H7 (cell line): ENCODE measurements around the gene NAV2. TPM values are rescaled to one million over a fixed set of nuclear protein-coding genes. Genes with fewer than 3 reads are reported as not detected.

ENCODE experiments used
- DNase-seq: peaks from one replicate; pipeline ENCODE4 v3.0.0; 2012
- H3K27me3 ChIP-seq: 2 replicates; pipeline ENCODE4 v1.6.0; 2011; ENCODE audit warnings: mild to moderate bottlenecking, low read length; ENCODE audit not compliant: control insufficient read depth, insufficient read depth
- H3K36me3 ChIP-seq: replicated peaks from 2 replicates; pipeline ENCODE4 v1.5.1; 2011; ENCODE audit warnings: low read length; ENCODE audit not compliant: control insufficient read depth, insufficient read depth
- H3K4me3 ChIP-seq: 2 replicates; pipeline ENCODE4 v1.5.1; 2011; ENCODE audit warnings: low read depth, mild to moderate bottlenecking, control low read depth, low read length, moderate library complexity; ENCODE audit not compliant: insufficient read depth
- total RNA-seq: library from RNA; depleted of rRNA; stranded (reverse); fragments of >200 nt; shearing (Covaris generic); gene quantifications from 2 replicates; pipeline ENCODE4 v1.2.3, GENCODE V29; 2014

The NAV2 gene
- total RNA-seq, 1 experiment from 2014 or later = 11.1 TPM

DNA sequence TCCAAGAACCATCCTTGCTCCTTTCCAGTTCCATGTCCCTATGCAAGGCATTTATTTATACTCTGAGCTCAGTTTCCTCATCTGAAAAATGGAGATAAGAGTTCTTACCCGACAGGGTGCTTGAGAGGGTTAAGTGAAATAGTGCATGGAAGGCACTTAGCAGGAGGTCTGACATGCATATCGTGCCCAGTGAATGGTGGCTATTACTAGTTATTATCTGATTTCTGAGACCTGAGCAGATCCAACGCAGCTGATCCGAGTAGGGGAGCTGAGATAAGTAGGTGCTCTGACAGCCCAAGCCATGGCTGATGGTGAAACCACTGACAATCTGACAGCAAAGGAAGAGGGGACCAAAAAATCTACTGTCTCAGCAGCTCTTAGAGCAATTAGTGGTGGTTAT is 24.9 kb downstream of the NAV2 start:
- no peak overlapping the region for H3K4me3 ChIP-seq
- DNase-seq = no peak
- no peaks in the 10 kb centered on the region for H3K27me3 ChIP-seq
- H3K36me3 ChIP-seq = no peaks in the 10 kb centered on the region

DNA sequence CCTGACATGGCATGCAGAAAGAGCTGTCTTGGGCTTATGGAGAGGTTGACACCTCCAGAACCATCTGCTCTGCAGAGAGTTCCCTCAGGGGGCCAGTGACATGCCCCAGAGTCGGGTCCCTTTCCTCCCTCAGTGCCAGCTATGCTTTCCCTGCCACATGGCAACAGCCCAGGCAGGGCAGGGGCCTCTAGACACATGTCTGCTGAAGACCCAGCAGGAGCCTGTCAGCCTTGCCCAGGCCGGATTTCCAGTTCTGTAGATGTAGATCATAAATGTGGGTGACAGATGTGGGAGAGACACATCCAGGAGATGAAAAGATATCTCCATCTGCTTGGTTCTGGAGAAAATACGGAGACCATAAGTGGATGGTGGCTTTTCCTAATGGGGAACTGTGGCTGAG is 25.5 kb downstream of the NAV2 start:
- H3K4me3 ChIP-seq = no peak overlapping the region
- H3K27me3 ChIP-seq = no peaks in the 10 kb centered on the region
- no peaks in the 10 kb centered on the region for H3K36me3 ChIP-seq
- DNase-seq = no peak

DNA sequence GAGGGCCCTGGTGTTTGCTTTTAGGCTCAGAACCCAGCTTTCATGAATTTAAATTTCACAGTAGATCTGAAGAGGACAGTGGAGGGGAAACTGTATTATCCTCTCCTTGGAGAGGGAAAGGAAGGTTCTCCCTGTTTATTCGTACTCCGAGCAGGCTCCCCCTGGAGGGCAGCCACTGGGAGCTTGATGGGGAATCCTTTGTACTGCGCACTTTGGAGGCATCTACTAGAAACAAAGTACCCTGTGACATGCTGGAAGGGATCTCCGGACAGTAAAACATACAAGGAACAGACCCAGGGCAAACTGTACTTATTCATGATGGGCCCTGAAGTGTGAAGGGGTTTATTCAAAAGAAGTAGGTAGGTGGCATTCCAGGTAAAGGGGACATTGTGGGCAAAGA is 27.2 kb downstream of the NAV2 start:
- H3K27me3 ChIP-seq = no peaks in the 10 kb centered on the region
- no peak overlapping the region for H3K4me3 ChIP-seq
- DNase-seq = peak; percentile 52
- no peaks in the 10 kb centered on the region for H3K36me3 ChIP-seq

DNA sequence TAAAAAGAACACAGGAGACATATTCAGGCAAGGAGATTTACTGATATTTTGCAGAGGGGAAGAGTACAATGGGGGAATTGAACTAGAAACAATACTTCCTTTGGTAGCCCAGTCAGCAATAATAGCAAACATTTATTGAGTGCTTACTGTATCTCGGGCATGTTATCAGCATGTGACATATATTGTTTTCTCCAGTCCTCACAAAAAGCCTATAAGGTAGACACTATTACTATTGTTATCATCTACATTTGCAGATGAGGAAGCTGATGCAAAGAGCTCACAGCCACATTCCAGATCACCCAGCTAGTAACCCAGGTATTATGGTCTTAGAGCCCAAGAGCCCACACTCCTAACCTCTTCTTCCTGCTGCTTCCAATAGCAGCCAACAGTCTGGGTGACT is 27.9 kb downstream of the NAV2 start:
- Histone ChIP-seq H3K27me3 (no peaks in the 10 kb centered on the region), H3K4me3 (no peak overlapping the region), H3K36me3 (no peaks in the 10 kb centered on the region)
- no peak for DNase-seq

DNA sequence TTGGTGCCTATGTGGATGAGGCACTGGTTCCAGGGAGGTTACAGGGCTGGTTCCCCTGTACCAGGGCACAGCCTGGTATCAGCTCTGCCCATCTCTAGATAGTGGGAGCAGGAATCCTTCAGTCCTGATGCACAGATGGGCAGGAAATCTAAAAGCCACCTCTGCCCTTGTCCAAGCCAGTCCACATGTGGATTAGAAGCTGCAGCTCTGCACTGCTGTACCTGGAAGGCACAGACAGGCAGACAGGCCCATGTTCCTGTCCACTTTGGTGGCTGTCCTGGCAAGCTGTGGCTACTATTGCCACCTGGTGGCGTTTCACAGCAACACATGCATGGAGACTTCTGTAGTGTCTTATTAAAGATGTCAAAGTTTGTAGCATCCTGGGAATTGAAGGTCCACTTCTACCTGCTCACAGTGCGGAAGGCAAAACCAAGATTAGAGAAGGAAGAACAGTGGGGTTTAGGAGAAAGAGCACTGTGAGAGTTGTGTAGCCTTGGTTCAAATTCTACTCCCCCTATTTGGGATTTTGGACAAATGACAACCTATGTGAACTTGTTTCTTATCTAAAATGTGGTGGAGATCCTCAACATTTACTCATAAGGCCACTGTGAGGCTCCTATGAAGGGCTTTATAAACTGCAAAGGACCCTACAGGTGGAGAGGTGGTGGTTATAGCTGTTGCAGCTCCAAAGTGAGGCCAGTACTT is 30.1 kb downstream of the NAV2 start:
- Histone ChIP-seq H3K4me3 (no peak overlapping the region), H3K36me3 (no peaks in the 10 kb centered on the region), H3K27me3 (no peaks in the 10 kb centered on the region)
- DNase-seq = peak; percentile 54

DNA sequence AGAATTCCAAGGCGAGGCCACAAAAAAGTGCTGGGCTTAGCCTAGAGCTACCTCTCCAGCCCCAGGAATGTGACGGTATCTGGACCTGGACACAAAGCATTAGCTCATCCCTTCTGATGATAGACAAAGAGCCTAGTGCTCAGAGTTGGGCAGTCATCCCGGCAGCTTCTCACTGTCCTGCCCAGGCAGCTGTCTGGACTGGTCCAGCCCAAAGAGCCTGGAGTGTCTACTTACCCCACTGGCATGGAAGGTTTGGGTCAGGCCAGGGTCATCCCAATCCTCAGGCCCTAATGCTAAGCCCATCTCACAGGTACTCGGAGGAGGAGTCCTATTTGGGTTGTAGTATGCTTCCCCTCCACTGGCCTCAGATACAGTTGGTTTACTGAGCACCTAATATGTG is 31.0 kb downstream of the NAV2 start:
- no peak for DNase-seq
- Histone ChIP-seq H3K4me3 (no peak overlapping the region), H3K27me3 (no peaks in the 10 kb centered on the region), H3K36me3 (no peaks in the 10 kb centered on the region)

DNA sequence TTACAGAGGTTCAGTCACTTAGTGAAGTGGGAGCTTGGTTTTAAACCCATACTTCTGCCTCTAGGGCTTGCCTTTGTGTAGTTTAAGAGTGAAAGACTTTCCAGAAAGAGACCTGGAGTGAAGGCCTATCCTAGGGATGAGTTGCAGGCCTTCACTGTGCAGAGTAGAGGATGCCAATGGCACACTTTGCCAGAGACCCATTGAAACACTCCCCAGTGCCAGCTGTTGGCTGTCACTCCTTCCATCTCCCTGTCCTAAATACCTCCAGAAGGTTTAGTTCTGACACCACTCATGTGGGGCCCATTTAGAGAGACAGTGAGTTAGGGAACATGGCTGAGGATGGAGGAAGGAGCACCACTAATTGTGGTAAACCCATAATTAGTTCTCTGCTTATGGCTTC is 31.5 kb downstream of the NAV2 start:
- DNase-seq = no peak
- Histone ChIP-seq H3K27me3 (no peaks in the 10 kb centered on the region), H3K36me3 (no peaks in the 10 kb centered on the region), H3K4me3 (no peak overlapping the region)

DNA sequence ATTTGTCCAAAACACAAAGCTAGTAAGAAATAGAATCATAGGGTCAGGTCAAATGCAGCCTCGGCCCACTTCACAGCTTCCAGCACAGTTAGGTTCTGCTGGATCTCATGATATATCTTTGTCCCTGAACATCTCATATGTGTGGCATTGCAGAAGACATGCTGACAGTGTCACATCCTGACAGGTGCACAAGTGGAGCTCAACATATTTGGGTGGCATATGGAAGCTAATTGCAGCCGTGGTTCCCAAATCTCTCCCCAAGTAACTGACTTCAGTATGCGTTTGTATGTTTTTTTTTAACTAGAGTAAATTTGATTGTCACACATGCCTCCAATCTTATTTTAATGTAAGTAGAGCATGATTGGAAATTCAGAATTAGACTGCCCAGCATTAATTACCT is 33.4 kb downstream of the NAV2 start:
- no peak overlapping the region for H3K4me3 ChIP-seq
- no peak for DNase-seq
- H3K36me3 ChIP-seq = no peaks in the 10 kb centered on the region
- no peaks in the 10 kb centered on the region for H3K27me3 ChIP-seq

DNA sequence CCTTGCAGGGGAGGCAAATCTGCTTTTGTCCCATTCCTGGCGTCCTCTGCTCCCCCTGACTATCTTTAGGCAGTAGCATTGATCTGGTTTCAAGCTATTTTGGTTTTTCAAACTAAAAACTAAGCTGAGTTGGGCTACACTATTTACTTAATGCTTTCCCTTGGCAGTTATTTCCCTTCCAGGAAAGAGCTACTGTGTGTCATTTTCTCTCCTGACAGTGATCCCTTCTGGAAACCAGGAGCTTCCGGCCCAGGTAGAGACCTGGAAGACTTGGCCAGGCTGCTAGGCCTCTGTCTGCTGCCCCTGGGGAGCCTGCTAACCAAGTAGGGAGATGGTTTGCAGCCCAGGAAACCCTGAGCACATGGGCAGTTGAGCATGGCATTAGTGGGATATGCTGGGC is 35.0 kb downstream of the NAV2 start:
- Histone ChIP-seq H3K4me3 (no peak overlapping the region), H3K27me3 (no peaks in the 10 kb centered on the region), H3K36me3 (no peaks in the 10 kb centered on the region)
- no peak for DNase-seq

DNA sequence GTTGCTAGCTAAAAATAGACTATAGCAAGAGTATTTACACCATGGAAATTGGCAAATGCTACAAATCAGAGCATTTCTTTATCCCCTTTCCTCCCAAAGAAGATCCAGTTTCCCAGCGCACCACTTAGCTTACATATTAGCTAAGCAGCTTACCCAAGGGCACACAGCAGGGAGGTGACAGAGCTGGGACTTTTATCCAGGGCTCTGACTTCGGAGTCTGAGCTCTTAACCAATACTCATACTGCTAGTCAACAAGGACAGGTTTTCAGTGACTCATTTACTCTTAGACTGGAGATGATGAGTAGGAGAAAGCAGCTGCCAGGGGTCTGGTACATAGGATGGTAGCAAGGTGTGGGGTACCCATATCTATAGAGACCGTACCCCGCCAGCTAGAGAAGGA is 38.4 kb downstream of the NAV2 start:
- Histone ChIP-seq H3K36me3 (no peaks in the 10 kb centered on the region), H3K27me3 (no peaks in the 10 kb centered on the region)

DNA sequence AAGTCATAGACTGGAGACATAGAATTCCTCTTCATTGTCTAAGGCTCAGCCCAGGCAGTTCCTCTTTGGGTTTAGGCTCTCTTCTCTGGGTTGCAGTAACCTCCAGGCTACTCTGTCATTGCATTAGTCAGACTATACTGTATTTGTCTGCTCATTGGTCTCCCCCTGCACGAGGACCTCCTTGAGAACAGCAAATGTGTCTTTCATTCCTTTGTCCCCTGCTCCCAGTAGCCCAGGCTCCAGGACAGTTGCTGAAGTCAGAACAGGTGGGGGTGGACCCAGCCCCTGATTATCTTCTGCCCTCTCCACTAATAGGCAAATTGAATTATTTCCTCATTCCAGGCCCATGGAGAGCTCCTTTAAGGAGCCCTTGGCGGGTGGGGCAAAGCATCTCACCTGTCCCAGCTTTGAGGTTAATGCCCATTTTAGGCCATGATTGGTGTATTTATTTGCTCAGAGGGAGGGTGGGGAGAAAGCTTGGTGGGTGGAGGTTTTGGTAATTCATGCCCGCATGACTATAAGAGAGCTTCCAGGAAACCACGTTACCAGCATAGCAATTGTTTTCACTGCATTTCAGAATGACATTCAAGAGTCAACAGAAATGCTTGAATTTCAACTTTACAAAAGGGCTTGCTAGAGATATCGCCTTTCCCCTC is 40.9 kb downstream of the NAV2 start:
- Histone ChIP-seq H3K36me3 (no peaks in the 10 kb centered on the region), H3K27me3 (no peaks in the 10 kb centered on the region), H3K4me3 (no peak overlapping the region)
- DNase-seq = no peak

More for the DNA sequence above, 38.4 kb downstream of the NAV2 start:
- no peak for DNase-seq
- no peak overlapping the region for H3K4me3 ChIP-seq

DNA sequence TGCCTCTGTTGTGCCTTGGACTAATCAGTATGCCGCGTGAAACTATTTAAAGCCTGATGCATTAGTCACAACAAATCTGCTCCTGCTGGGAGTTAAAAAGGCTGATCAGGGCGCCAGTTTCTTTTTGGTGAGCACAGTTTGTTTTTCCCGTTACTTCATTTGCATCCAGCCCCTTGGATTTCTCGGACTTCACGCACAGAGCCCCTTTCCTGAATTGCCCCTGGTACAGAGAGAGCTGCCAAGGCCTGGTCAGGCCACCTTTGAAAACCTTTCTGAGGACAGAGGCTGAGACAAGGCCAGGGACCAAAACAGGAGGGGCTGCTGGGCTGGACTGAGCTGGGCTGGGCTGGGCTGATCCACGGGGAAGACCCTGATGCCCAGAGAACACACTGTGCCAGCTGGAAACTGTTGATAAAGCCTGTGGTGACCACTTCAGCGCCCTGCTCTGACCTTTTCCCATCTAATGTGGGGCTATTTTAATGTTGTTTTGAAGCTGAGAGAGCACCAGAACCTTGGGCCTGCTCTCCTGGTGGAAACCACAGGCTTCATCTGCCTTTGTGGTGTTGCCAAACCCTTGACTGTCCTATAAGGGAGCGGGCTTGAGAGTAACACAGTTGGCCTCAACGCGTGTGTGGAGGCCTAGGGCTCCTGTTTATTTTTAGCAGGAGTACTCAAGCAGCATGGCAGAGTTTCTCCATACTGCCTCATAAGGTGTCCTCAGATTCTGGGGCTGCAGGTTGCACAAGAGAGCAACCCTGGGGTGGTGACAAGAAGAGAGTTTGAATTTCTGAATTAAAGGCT is 44.2 kb downstream of the NAV2 start:
- no peak overlapping the region for H3K4me3 ChIP-seq
- no peaks in the 10 kb centered on the region for H3K27me3 ChIP-seq
- no peak for DNase-seq
- H3K36me3 ChIP-seq = no peaks in the 10 kb centered on the region

DNA sequence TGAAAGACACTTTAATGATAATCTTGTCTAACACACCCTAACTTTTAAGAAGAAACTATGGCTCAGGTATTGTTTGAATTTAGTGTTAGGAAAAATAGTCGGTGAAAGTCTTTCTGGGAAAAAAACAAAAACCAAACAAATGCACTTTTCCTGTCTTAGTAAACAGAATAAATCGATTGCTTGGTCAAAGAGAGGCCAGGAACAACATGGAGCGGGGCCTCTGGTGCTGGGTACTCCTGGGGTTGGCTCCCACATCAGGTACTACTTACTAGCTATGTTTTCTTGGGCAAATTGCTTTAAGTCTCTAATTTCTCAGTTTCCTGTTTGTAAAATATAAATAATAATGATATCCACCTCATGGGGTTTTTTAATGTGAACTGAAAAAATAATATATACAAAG is 46.8 kb downstream of the NAV2 start:
- H3K27me3 ChIP-seq = no peaks in the 10 kb centered on the region

DNA sequence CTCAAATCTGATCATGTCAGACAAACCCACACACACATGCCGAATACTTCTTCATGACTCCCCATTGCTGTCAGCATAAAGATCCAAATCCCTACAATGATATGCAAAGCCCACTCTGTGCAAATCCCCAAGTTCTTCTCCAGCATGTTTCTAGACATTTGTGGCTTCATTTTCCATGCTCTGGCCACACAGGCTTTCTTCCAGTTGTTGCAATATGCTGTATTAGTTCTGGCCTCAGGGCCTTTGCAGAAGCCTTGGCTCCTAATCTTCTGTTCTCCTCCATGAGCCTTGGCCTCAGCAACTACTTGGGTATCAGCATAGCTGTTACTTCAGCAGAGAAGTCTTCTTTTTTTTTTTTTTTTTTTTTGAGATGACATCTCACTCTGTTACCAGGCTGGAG is 49.6 kb downstream of the NAV2 start:
- no peak for DNase-seq

More for the DNA sequence above, 46.8 kb downstream of the NAV2 start:
- Histone ChIP-seq H3K4me3 (no peak overlapping the region), H3K36me3 (no peaks in the 10 kb centered on the region)
- DNase-seq = no peak

DNA sequence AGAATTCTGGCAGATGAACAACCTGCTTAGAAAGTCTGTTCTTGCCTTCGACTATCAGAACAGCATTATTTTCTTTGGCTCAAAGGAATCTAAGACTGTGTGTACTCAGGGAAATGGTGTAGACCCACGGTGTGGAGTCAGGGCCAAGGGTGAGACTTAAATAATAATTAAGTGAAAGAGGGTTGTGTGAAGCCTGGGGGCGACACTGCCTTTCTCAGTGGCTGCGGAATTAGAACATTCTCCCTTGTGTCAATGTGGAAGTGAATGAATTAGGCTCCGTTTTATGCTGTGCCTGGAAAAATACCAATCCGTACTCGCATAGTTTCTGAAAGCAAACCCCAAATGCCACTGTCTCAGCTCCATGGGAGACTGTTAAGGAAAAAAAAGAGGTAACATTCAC is 50.7 kb downstream of the NAV2 start:
- no peak for DNase-seq

More for the DNA sequence above, 49.6 kb downstream of the NAV2 start:
- H3K36me3 ChIP-seq = no peaks in the 10 kb centered on the region
- no peak overlapping the region for H3K4me3 ChIP-seq
- H3K27me3 ChIP-seq = no peaks in the 10 kb centered on the region

More for the DNA sequence above, 50.7 kb downstream of the NAV2 start:
- no peaks in the 10 kb centered on the region for H3K36me3 ChIP-seq
- H3K27me3 ChIP-seq = no peaks in the 10 kb centered on the region
- H3K4me3 ChIP-seq = no peak overlapping the region
